HG03469 (cell line): ENCODE measurements around the gene F12.

Experiments used
- ATAC-seq: cut with Tn5 transposase; IDR thresholded peaks from one replicate; pipeline ENCODE4 v1.9.1; 2021; ENCODE audit warnings: mild to moderate bottlenecking, moderate library complexity, moderate number of reproducible peaks; ENCODE audit not compliant: unreplicated experiment

F12 gene

GRCh38 chr5:177357459-177358351 lies 51.7 kb downstream of the F12 start, which contains the start of gene RGS14:
Gene RGS14 (plus strand): TSS chr5:177357924. CDS start chr5:177358025, 101 bp downstream.
- peak; percentile 78 for ATAC-seq

GRCh38 chr5:177357146-177357458 lies 52.3 kb downstream of the F12 start:
- no peak for ATAC-seq

GRCh38 chr5:177356746-177357145 lies 52.6 kb downstream of the F12 start:
- ATAC-seq, result no peak

- ATAC-seq, result no peak
Measured at GRCh38 chr5:177355868-177356168, 53.5 kb downstream of the F12 start.

- ATAC-seq, result no peak
Measured at GRCh38 chr5:177355162-177355867, 54.0 kb downstream of the F12 start.

- ATAC-seq, result no peak
Measured at GRCh38 chr5:177354711-177355110, 54.7 kb downstream of the F12 start.

GRCh38 chr5:177354256-177354655 lies 55.1 kb downstream of the F12 start:
- no peak for ATAC-seq

GRCh38 chr5:177353093-177353492 lies 56.3 kb downstream of the F12 start:
- ATAC-seq, result no peak
